ENCODE data around the gene CCNYL1. TPM values are rescaled to one million over a fixed set of nuclear protein-coding genes. Genes with fewer than 3 reads are reported as not detected.
A peak's percentile ranks its signal among the peaks of the same experiment; 100 is the strongest.

Gene CCNYL1
- polyA plus RNA-seq, 1 of the 3 experiments (the other 2 are of a cell fraction), result 8.7 TPM

GRCh38 chr2:207663870-207664545 is 47.4 kb upstream of the CCNYL1 start:
- CTCF ChIA-PET, result interaction anchor here (1.0 to 1.4 kb wide), 2 partner anchors 20 to 38 kb away, joined by 3 read pairs; no protein-coding TSS in a partner anchor
- no peak overlapping the region for H3K4me3 ChIP-seq (ENCODE audit: low read depth in 2 of 2, low read length in 1 of 2)

GRCh38 chr2:207670887-207671286 is 40.6 kb upstream of the CCNYL1 start:
- H4K20me1 ChIP-seq (ENCODE audit: insufficient read depth), result no peaks in the 10 kb centered on the region
- H3K4me3 ChIP-seq (ENCODE audit: low read depth in 2 of 2, low read length in 1 of 2), result no peak overlapping the region
- H3K36me3 ChIP-seq (replicated peaks in 1 of 2; ENCODE audit: control insufficient read depth in 1 of 2, insufficient read depth in 2 of 2, low read length in 1 of 2), result no peaks in the 10 kb centered on the region
- CTCF ChIA-PET, result no interaction called here
- no peak overlapping the region for H2AFZ ChIP-seq (ENCODE audit: low read depth)
- H3K27ac ChIP-seq (ENCODE audit: low read depth in 2 of 2, low read length in 1 of 2), result no peak overlapping the region
- POLR2A ChIA-PET, result no interaction called here
- no peaks in the 10 kb centered on the region for H3K9me2 ChIP-seq
- TF ChIP-seq FOXJ3 (CRISPR knock-in tag; IDR thresholded peaks at IDR 0.05), result no peak
- TF ChIP-seq, protein P1, sequence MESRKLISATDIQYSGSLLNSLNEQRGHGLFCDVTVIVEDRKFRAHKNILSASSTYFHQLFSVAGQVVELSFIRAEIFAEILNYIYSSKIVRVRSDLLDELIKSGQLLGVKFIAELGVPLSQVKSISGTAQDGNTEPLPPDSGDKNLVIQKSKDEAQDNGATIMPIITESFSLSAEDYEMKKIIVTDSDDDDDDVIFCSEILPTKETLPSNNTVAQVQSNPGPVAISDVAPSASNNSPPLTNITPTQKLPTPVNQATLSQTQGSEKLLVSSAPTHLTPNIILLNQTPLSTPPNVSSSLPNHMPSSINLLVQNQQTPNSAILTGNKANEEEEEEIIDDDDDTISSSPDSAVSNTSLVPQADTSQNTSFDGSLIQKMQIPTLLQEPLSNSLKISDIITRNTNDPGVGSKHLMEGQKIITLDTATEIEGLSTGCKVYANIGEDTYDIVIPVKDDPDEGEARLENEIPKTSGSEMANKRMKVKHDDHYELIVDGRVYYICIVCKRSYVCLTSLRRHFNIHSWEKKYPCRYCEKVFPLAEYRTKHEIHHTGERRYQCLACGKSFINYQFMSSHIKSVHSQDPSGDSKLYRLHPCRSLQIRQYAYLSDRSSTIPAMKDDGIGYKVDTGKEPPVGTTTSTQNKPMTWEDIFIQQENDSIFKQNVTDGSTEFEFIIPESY (IDR thresholded peaks at IDR 0.05; ENCODE audit: borderline replicate concordance, low read depth), result no peak
- 84% methylated on average over 6 of the region's 6 CpGs for WGBS (ENCODE audit: low lambda C conversion rate)
- H3K9ac ChIP-seq, result no peak overlapping the region
- no peaks in the 10 kb centered on the region for H3K4me1 ChIP-seq (ENCODE audit: control insufficient read depth in 1 of 2, insufficient read depth in 2 of 2, low read depth in 1 of 2, low read length in 1 of 2)
- no peaks in the 10 kb centered on the region for H3K9me3 ChIP-seq
- no peak overlapping the region for H3K4me2 ChIP-seq
- no peaks in the 10 kb centered on the region for H3K79me2 ChIP-seq (ENCODE audit: insufficient read depth)
- peak; percentile 23 for DNase-seq
- peaks cover 7% of the 10 kb centered on the region for H3F3A ChIP-seq (replicated peaks; ENCODE audit: insufficient read depth)
- H3K27me3 ChIP-seq (ENCODE audit: insufficient read depth), result no peaks in the 10 kb centered on the region

More at GRCh38 chr2:207663870-207664545, 47.4 kb upstream of the CCNYL1 start:
- H3K79me2 ChIP-seq (ENCODE audit: insufficient read depth), result no peaks in the 10 kb centered on the region
- H3K27ac ChIP-seq (ENCODE audit: low read depth in 2 of 2, low read length in 1 of 2), result no peak overlapping the region
- TF ChIP-seq TCF12 (IDR thresholded peaks at IDR 0.05), result no peak
- TF ChIP-seq, protein P1 (IDR thresholded peaks at IDR 0.05; ENCODE audit: borderline replicate concordance, low read depth), result no peak
- TF ChIP-seq CHD2 (IDR thresholded peaks at IDR 0.05; ENCODE audit: low read length, partially characterized antibody), result no peak
- TF ChIP-seq RFX5 (IDR thresholded peaks at IDR 0.05; ENCODE audit: low read length), result no peak
- no peak for TF ChIP-seq TEAD4 (IDR thresholded peaks at IDR 0.05; ENCODE audit: borderline replicate concordance, insufficient read depth)
- H3K4me2 ChIP-seq, result no peak overlapping the region
- H3K9ac ChIP-seq, result no peak overlapping the region
- no peaks in the 10 kb centered on the region for H3K27me3 ChIP-seq (ENCODE audit: insufficient read depth)
- no peak for DNase-seq
- no peaks in the 10 kb centered on the region for H3K36me3 ChIP-seq (replicated peaks in 1 of 2; ENCODE audit: control insufficient read depth in 1 of 2, insufficient read depth in 2 of 2, low read length in 1 of 2)
- no peaks in the 10 kb centered on the region for H3K9me2 ChIP-seq
- H3K9me3 ChIP-seq, result no peaks in the 10 kb centered on the region
- POLR2A ChIA-PET, result no interaction called here
- 0 out of 4 replicates have a peak, but pooled peaks cover 0 to 6% of the 10 kb centered on the region in 2 experiments for H3K4me1 ChIP-seq (ENCODE audit: control insufficient read depth in 1 of 2, insufficient read depth in 2 of 2, low read depth in 1 of 2, low read length in 1 of 2)
- 75% methylated on average over 5 of the region's 5 CpGs for WGBS (ENCODE audit: low lambda C conversion rate)
- peaks cover 4% of the 10 kb centered on the region for H3F3A ChIP-seq (replicated peaks; ENCODE audit: insufficient read depth)
- no peaks in the 10 kb centered on the region for H4K20me1 ChIP-seq (ENCODE audit: insufficient read depth)
- H2AFZ ChIP-seq (ENCODE audit: low read depth), result no peak overlapping the region

Data from SK-N-SH (cell line).